Fibroblast of lung (primary cell): Measurements from ENCODE around the gene EDA. TPM values are rescaled to one million over a fixed set of nuclear protein-coding genes. Genes with fewer than 3 reads are reported as not detected.
A peak's percentile ranks its signal among the peaks of the same experiment; 100 is the strongest.

Experiments used
- DNase-seq, 2 donors: peaks; one replicate each; pipeline versions ENCODE4 v3.0.0 to v3.0.0-alpha.2; 2010; ENCODE audit warnings: low read depth in 2 of 2
- H2AFZ ChIP-seq: 2 replicates; pipeline ENCODE4 v1.5.1; 2012; ENCODE audit warnings: low read length, control low read depth, inconsistent platforms
- H3K27ac ChIP-seq: 2 replicates; pipeline ENCODE4 v1.5.1; 2011; ENCODE audit warnings: low read length, control low read depth; ENCODE audit not compliant: insufficient read depth
- H3K27me3 ChIP-seq: 2 replicates; pipeline ENCODE4 v1.5.1; 2011; ENCODE audit warnings: mild to moderate bottlenecking, low read length; ENCODE audit not compliant: control insufficient read depth, insufficient read depth
- H3K36me3 ChIP-seq: 2 replicates; pipeline ENCODE4 v1.5.1; 2011; ENCODE audit warnings: low read length; ENCODE audit not compliant: control insufficient read depth, insufficient read depth
- H3K4me1 ChIP-seq: 2 replicates; pipeline ENCODE4 v1.5.1; 2011; ENCODE audit warnings: low read length; ENCODE audit not compliant: control insufficient read depth, insufficient read depth; ENCODE audit errors: extremely low read depth
- H3K4me2 ChIP-seq: 2 replicates; pipeline ENCODE4 v1.5.1; 2011; ENCODE audit warnings: low read length, control low read depth; ENCODE audit not compliant: insufficient read depth; ENCODE audit errors: extremely low read depth
- H3K4me3 ChIP-seq, 4 experiments: fragments of 200-600 bp in 1 of 4; sonication (generic) in 1 of 4; replicated peaks in 1 of 4; 2 replicates each; pipeline ENCODE4 v1.5.1; 2011 to 2016; ENCODE audit warnings: low read length in 4 of 4, low read depth in 3 of 4, mild to moderate bottlenecking in 3 of 4, control low read depth in 2 of 4, inconsistent platforms in 1 of 4, mixed read lengths in 1 of 4; ENCODE audit not compliant: insufficient read depth in 1 of 4; ENCODE audit errors: control extremely low read depth in 1 of 4
- H3K79me2 ChIP-seq: 2 replicates; pipeline ENCODE4 v1.5.1; 2012; ENCODE audit warnings: mild to moderate bottlenecking, low read length, inconsistent platforms; ENCODE audit not compliant: control insufficient read depth, insufficient read depth
- H3K9ac ChIP-seq: 2 replicates; pipeline ENCODE4 v1.5.1; 2011; ENCODE audit warnings: mild to moderate bottlenecking, low read length, control low read depth; ENCODE audit not compliant: insufficient read depth
- H3K9me3 ChIP-seq: 2 replicates; pipeline ENCODE4 v1.5.1; 2012; ENCODE audit warnings: low read depth, low read length; ENCODE audit not compliant: control insufficient read depth, insufficient read depth
- H4K20me1 ChIP-seq: 2 replicates; pipeline ENCODE4 v1.5.1; 2011; ENCODE audit warnings: low read length; ENCODE audit not compliant: control insufficient read depth, insufficient read depth; ENCODE audit errors: extremely low read depth
- CTCF ChIP-seq, 2 donors: IDR thresholded peaks in 1 of 2; conservative IDR thresholded peaks in 1 of 2; 1 replicate in 1 of 2; 2 replicates in 1 of 2; pipeline ENCODE4 v1.5.1; 2011 to 2012; ENCODE audit warnings: low read length in 2 of 2, control low read depth in 1 of 2, inconsistent platforms in 1 of 2, low read depth in 1 of 2, mild to moderate bottlenecking in 1 of 2
- EZH2 ChIP-seq: IDR thresholded peaks from 2 replicates; pipeline ENCODE4 v1.5.1; 2012; ENCODE audit warnings: low read length, control low read depth, mild to moderate bottlenecking; ENCODE audit errors: missing control alignments
- polyA minus RNA-seq: library from RNA; depleted of rRNA, polyadenylated mRNA; stranded (reverse); fragments of >200 nt; gene quantifications from 2 replicates; pipeline ENCODE4 v1.2.3, GENCODE V29; 2011; ENCODE audit warnings: low replicate concordance
- polyA plus RNA-seq, 2 donors: library from polyadenylated mRNA; depleted of rRNA in 1 of 2; stranded (reverse) in 1 of 2; unstranded in 1 of 2; fragments of >200 nt; gene quantifications; 2 replicates each; pipeline ENCODE4 v1.2.1, GENCODE V29; 2011 to 2012; ENCODE audit warnings: missing spikeins in 1 of 2
- total RNA-seq: library from RNA; depleted of rRNA; stranded (reverse); fragments of >200 nt; gene quantifications from 2 replicates; pipeline ENCODE4 v1.2.1, GENCODE V29; 2014

EDA gene
- total RNA-seq (0.17 and 0.26 TPM in 2 replicates), polyA plus RNA-seq (0.20 and 0.30 TPM in 2 replicates), polyA minus RNA-seq (1.1 TPM in 1 of 2 replicates, not detected in the other)
- polyA plus RNA-seq (2012), result 0.19 and 0.37 TPM in 2 replicates

DNA sequence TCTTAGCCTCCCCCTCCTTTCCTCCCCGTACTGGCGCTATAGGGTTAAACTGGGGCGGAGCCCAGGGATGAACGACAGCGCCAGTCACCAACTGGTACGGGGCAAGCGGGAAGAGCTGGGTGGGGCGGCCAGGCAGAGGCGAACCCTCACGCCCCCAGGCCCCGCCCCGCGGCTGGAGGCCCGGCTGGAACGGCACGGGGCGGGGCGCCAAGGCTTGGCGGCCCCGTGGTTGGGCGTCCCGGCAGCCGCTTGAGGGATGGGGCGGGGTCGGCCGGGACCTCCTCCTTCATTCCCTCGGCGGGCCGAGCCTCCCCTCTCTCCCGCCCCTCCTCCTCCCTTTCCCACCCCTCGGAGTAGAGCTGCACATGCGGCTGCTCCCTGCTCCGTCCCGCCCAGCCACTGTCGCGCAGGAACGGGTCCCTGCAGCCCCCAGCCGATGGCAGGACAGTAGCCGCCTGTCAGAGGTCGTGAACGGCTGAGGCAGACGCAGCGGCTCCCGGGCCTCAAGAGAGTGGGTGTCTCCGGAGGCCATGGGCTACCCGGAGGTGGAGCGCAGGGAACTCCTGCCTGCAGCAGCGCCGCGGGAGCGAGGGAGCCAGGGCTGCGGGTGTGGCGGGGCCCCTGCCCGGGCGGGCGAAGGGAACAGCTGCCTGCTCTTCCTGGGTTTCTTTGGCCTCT lies at the start of gene EDA:
Gene EDA (plus strand): TSS at position 335 of the 678 bp plus-strand sequence.
- no peak within 1 kb of the TSS for H3K27ac ChIP-seq
- H4K20me1 ChIP-seq, result no peaks in the 10 kb centered on the region
- H3K4me2 ChIP-seq, result peak within 1 kb of the TSS; percentile 71
- TF ChIP-seq EZH2 (no peak), CTCF (conservative IDR thresholded peaks at IDR 0.05 in 1 of 2, IDR thresholded peaks at IDR 0.05 in 1 of 2; ENCODE audit: low read depth in 1 of 2, low read length in 2 of 2) (no peak)
- no peaks in the 10 kb centered on the region for H3K4me1 ChIP-seq
- no peaks in the 10 kb centered on the region for H3K9me3 ChIP-seq
- H3K4me3 ChIP-seq, result peak within 1 kb of the TSS; percentile 23 to 56 (median 42)
- no peaks in the 10 kb centered on the region for H3K27me3 ChIP-seq
- no peaks in the 10 kb centered on the region for H3K79me2 ChIP-seq
- H3K9ac ChIP-seq, result no peak within 1 kb of the TSS
- no peaks in the 10 kb centered on the region for H3K36me3 ChIP-seq
- peak; percentile 28 to 70 for DNase-seq
- H2AFZ ChIP-seq, result no peak within 1 kb of the TSS

DNA sequence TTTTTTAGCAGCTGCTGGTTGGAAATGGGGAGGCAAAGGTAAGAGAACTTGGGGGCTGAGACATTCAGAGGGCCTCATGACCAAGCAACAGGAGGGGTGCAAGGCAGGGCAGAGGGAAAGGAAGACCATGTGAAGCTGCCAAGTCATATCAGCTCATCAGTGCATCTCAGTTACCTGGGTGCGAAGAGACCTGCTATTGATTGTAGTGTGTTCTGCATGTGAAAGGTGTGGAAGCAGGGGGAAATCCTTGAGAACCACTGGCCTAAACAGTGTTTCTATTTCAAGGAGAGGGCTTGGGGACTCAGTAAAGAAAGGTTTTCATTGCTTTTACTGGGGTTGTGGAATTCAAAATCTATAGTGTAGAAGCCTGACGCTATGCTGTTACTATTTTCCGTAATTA lies 47.1 kb upstream of the EDA start:
- H3K36me3 ChIP-seq, result no peaks in the 10 kb centered on the region
- no peak overlapping the region for H2AFZ ChIP-seq
- no peaks in the 10 kb centered on the region for H3K27me3 ChIP-seq
- H4K20me1 ChIP-seq, result no peaks in the 10 kb centered on the region
- H3K9me3 ChIP-seq, result no peaks in the 10 kb centered on the region
- TF ChIP-seq CTCF (conservative IDR thresholded peaks at IDR 0.05 in 1 of 2, IDR thresholded peaks at IDR 0.05 in 1 of 2; ENCODE audit: low read depth in 1 of 2, low read length in 2 of 2) (no peak), EZH2 (no peak)
- DNase-seq, result no peak
- H3K9ac ChIP-seq, result no peak overlapping the region
- no peak overlapping the region for H3K27ac ChIP-seq
- H3K79me2 ChIP-seq, result no peaks in the 10 kb centered on the region
- H3K4me3 ChIP-seq, result no peak overlapping the region
- no peak overlapping the region for H3K4me2 ChIP-seq
- no peaks in the 10 kb centered on the region for H3K4me1 ChIP-seq

DNA sequence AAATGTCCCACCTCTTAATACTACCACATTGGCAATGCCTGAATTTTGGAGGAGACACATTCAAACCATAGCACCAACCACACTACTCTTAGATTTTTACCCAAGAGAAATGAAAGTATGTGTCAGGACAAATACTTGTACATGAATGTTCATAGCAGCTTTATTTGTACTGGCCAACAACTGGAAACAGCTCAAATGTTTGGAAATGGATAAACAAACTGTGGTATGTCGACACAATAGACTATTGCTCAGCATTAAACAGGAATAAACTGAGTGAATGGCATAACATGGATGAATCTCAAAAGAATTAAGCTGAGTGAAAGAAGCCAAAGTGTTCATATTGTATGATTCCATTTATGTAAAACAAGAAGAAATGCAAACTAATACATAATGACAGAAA lies 18.5 kb upstream of the EDA start:
- Histone ChIP-seq H3K27ac (no peak overlapping the region), H3K9me3 (no peaks in the 10 kb centered on the region), H3K4me3 (no peak overlapping the region), H3K36me3 (no peaks in the 10 kb centered on the region), H3K27me3 (no peaks in the 10 kb centered on the region), H3K79me2 (no peaks in the 10 kb centered on the region), H3K4me2 (no peak overlapping the region), H3K9ac (no peak overlapping the region), H3K4me1 (no peaks in the 10 kb centered on the region), H2AFZ (no peak overlapping the region), H4K20me1 (no peaks in the 10 kb centered on the region)
- DNase-seq, result no peak
- TF ChIP-seq EZH2 (no peak), CTCF (conservative IDR thresholded peaks at IDR 0.05 in 1 of 2, IDR thresholded peaks at IDR 0.05 in 1 of 2; ENCODE audit: low read depth in 1 of 2, low read length in 2 of 2) (no peak)
